ENCODE measurements around the gene SP100.

- TF ChIP-seq POLR2A (IDR thresholded peaks at IDR 0.05) (no peak), EP300 (IDR thresholded peaks at IDR 0.05) (no peak), CTCF (IDR thresholded peaks at IDR 0.05) (no peak)
Observed at GRCh38 chr2:230400454-230400853, 15.5 kb upstream of the SP100 start.

Data from gastroesophageal sphincter (tissue), 3 donors.